ENCODE results near the gene KL.

GRCh38 chr13:33058776-33059327 is 42.6 kb downstream of the KL start:
- TF ChIP-seq POLR2A (IDR thresholded peaks at IDR 0.05; ENCODE audit: borderline replicate concordance, extremely low read depth, insufficient read depth, insufficient read length) (no peak), SP1 (IDR thresholded peaks at IDR 0.05; ENCODE audit: low read depth) (no peak), MAX (IDR thresholded peaks at IDR 0.05) (no peak), EZH2 (IDR thresholded peaks at IDR 0.05) (no peak), ATF3 (IDR thresholded peaks at IDR 0.05) (no peak)
- TF ChIP-seq, protein P1, sequence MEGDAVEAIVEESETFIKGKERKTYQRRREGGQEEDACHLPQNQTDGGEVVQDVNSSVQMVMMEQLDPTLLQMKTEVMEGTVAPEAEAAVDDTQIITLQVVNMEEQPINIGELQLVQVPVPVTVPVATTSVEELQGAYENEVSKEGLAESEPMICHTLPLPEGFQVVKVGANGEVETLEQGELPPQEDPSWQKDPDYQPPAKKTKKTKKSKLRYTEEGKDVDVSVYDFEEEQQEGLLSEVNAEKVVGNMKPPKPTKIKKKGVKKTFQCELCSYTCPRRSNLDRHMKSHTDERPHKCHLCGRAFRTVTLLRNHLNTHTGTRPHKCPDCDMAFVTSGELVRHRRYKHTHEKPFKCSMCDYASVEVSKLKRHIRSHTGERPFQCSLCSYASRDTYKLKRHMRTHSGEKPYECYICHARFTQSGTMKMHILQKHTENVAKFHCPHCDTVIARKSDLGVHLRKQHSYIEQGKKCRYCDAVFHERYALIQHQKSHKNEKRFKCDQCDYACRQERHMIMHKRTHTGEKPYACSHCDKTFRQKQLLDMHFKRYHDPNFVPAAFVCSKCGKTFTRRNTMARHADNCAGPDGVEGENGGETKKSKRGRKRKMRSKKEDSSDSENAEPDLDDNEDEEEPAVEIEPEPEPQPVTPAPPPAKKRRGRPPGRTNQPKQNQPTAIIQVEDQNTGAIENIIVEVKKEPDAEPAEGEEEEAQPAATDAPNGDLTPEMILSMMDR (IDR thresholded peaks at IDR 0.05 in 2 of 3, conservative IDR thresholded peaks at IDR 0.05 in 1 of 3; ENCODE audit: borderline replicate concordance in 1 of 3, insufficient read depth in 1 of 3, low read depth in 2 of 3, low read length in 2 of 3): no peak

Measured in HCT116 (cell line).